Neural progenitor cell (in vitro differentiated cells): ENCODE measurements around the gene GNPTAB.

Source experiments
- EZH2 ChIP-seq: fragments of 200-600 bp; sonication (generic); IDR thresholded peaks from 2 replicates; pipeline ENCODE4 v1.6.1; 2017; ENCODE audit warnings: antibody characterized with exemption, mild to moderate bottlenecking, moderate library complexity
- EZH2phosphoT487 ChIP-seq: fragments of 200-600 bp; sonication (generic); IDR thresholded peaks from 2 replicates; pipeline ENCODE4 v1.6.1; 2017; ENCODE audit warnings: antibody characterized with exemption
- TF ChIP-seq, protein P1 (sequence below): fragments of 200-600 bp; sonication (generic); IDR thresholded peaks from 2 replicates; pipeline ENCODE4 v1.5.1; 2017; ENCODE audit warnings: antibody characterized with exemption, mild to moderate bottlenecking

DNA sequence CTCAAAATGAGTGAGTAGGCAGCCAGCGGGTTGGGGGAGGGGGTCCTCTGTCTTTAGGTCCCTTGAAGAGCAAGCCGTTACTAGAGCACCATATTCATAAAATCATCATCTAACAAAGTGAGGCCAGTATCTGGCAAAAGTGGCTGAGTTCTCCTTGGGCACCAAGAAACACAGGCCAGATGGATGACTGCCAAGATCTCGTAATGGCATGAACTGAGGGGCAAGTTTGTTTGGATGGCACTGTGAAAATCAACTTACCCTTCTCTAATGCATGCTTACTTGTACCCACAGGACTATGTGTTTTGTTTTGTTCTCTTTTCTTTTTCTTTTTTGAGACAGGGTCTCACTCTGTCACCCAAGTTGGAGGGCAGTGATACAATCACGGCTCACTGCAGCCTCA lies 41.6 kb downstream of the GNPTAB start:
- TF ChIP-seq, protein P1, sequence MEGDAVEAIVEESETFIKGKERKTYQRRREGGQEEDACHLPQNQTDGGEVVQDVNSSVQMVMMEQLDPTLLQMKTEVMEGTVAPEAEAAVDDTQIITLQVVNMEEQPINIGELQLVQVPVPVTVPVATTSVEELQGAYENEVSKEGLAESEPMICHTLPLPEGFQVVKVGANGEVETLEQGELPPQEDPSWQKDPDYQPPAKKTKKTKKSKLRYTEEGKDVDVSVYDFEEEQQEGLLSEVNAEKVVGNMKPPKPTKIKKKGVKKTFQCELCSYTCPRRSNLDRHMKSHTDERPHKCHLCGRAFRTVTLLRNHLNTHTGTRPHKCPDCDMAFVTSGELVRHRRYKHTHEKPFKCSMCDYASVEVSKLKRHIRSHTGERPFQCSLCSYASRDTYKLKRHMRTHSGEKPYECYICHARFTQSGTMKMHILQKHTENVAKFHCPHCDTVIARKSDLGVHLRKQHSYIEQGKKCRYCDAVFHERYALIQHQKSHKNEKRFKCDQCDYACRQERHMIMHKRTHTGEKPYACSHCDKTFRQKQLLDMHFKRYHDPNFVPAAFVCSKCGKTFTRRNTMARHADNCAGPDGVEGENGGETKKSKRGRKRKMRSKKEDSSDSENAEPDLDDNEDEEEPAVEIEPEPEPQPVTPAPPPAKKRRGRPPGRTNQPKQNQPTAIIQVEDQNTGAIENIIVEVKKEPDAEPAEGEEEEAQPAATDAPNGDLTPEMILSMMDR: no peak
- TF ChIP-seq EZH2phosphoT487: no peak
- TF ChIP-seq EZH2: no peak
